Stimulated activated CD8-positive, alpha-beta memory T cell treated with anti-CD3 and anti-CD28 coated beads, Interleukin-12 subunit alpha, Interleukin-12 subunit beta, amount 100 ng/mL, for 4 hours (primary cell): ENCODE results near the gene RAPGEF4.

Experiments
- DNase-seq: peaks from one replicate; pipeline ENCODE4 v3.0.0-alpha.2; 2020; ENCODE audit warnings: low read depth

RAPGEF4 gene

DNA sequence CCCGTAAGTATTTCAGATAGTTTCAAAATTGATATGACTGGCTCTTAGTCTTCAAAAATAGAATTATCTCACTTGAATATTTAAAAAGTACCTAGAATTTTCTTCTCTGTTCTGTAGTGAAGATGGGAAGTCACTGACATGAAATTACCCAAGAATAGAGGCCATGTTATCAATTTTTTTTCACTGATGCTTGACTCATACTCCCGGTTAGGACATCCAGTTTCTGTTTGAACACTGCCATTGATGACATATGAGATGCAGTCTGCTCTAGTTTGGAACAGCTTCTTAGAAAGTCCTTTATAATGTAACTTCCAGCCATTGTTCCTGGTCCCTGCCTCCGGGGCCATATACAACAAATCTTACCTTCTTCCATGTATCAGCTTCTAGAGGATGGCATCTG lies 366.0 kb downstream of the RAPGEF4 start:
- DNase-seq: no peak
